HG03354 (cell line): ENCODE data around the gene COL25A1.
"Not testable (repeated sequence)": the region's sequence is repeated elsewhere in the genome, so short reads cannot be mapped to it uniquely, and the experiment has no call there.

Experiments used
- ATAC-seq: cut with Tn5 transposase; IDR thresholded peaks from one replicate; pipeline ENCODE4 v1.9.1; 2021; ENCODE audit warnings: mild to moderate bottlenecking; ENCODE audit not compliant: unreplicated experiment, poor library complexity, severe bottlenecking

Gene COL25A1

GRCh38 chr4:109146499-109146898 lies 156.0 kb downstream of the COL25A1 start:
- no peak for ATAC-seq

- ATAC-seq, result not testable (repeated sequence)
Observed at GRCh38 chr4:109138125-109138524, 164.3 kb downstream of the COL25A1 start.

GRCh38 chr4:109134921-109135320 lies 167.5 kb downstream of the COL25A1 start:
- ATAC-seq, result no peak

DNA sequence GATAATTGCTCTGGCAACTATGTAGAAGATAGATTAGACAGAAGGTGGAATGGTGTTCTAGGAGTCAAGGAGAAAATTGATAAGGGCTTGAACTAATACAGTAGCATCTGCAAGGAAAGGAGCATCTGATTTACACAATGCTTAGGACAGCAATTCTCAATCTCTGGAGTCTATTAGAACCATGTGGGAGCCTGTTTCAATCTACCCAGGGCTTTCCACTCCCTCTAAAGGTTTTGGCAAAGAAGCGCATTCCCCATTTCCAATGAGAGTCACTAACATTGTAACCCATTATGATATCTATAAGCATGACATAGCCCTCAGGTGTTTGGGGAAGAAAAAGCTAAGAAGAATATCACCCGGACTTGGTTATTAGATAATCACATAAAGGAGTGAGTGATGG lies 168.2 kb downstream of the COL25A1 start:
- no peak for ATAC-seq

GRCh38 chr4:109131559-109131958 lies 170.9 kb downstream of the COL25A1 start:
- ATAC-seq, result no peak

- ATAC-seq, result no peak
Observed at GRCh38 chr4:109128589-109128988, 173.9 kb downstream of the COL25A1 start.

GRCh38 chr4:109127866-109128265 lies 174.6 kb downstream of the COL25A1 start:
- ATAC-seq, result no peak

DNA sequence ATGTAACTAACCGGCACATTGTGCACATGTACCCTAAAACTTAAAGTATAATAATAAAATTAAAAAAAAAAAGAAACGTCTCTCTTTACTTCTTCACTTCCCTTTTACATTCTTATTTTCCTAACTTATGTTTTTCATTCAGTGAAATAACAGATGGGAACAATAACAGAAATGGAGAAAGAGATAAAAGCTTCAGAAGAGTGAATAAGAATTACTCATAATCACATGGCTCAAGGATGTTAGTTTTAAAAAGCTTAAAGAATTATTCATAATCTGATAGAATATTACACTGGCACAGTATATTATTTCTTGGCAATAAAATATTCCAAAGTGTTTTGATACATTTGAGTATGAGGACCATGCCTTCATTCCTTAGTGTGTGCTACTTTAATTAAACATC lies 175.6 kb downstream of the COL25A1 start:
- ATAC-seq, result no peak

DNA sequence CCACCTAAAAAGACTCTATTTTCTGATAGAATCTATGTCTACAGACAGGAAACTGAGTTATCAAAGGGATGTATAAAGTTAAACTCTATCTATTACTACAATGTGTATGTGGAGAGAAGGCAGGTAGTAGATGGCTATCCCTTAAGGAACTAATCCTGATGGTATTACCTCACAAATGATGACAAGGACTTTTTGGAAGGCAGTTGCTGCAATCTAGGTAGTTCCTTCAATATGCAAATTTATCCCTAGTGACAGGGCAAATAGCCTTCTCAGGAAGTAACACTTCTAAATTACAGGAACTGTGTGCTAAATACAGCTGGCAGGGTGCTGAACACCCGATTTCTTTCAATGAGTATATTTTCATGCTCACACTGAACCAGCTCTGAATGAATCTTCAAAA lies 177.4 kb downstream of the COL25A1 start:
- no peak for ATAC-seq

DNA sequence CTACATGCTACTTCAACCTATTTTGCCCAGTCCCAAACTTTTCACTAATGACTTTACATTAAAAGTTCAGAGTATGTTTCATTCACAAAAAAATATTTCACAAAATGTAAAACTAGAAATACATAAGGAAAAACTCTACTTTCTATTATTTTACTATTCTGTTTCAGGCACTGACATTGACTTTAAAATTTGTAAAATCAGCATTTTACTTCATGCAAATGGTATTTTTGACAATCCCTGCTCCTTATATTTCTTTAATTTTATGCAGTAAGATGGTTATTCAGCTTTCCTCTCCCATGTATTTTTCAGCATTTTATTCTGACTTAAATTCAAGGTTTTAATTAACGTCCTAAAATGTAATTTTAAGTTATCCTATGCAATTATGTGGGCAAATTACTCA lies 178.5 kb downstream of the COL25A1 start:
- no peak for ATAC-seq

DNA sequence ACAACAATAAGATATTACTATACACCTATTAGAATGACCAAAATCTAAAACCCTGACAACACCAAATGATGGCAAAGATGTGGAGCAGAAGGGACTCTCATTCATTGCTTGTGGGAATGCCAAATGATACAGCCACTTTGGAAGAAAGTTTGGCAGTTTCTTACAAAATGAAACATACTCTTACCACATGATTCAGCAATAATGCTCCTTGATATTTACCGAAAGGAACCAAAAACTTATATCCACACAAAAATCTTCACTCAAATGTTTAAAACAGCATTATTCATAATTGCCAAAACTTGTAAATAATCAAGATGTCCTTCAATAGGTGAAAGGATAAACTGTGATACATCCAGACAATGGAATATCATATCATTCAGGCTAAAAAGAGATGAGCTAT lies 180.9 kb downstream of the COL25A1 start:
- ATAC-seq, result no peak

GRCh38 chr4:109119852-109120251 lies 182.6 kb downstream of the COL25A1 start:
- ATAC-seq, result no peak

DNA sequence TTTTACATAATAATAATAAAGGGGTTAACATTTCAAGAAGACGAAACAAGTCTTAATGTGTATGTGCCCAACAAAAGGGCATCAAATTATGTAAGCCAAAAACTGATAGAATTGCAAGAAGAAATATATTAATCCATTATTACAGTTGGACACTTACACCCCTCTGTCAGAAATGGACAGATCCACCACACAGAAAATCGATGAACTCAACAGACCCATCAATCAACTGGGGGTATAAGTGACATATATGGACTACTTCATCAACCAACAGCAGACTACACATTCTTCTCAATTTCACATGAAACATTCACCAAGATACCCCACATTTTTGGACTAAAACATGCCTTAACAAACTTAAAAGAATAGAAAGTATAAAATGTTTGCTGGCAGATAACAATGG lies 183.8 kb downstream of the COL25A1 start:
- no peak for ATAC-seq

GRCh38 chr4:109114501-109114900 lies 188.0 kb downstream of the COL25A1 start:
- ATAC-seq, result no peak

GRCh38 chr4:109113521-109113920 lies 188.9 kb downstream of the COL25A1 start:
- no peak for ATAC-seq

- ATAC-seq, result no peak
Observed at GRCh38 chr4:109111031-109111430, 191.4 kb downstream of the COL25A1 start.

GRCh38 chr4:109108215-109108614 lies 194.2 kb downstream of the COL25A1 start:
- not testable (repeated sequence) for ATAC-seq

GRCh38 chr4:109094056-109094455 lies 208.4 kb downstream of the COL25A1 start:
- no peak for ATAC-seq

DNA sequence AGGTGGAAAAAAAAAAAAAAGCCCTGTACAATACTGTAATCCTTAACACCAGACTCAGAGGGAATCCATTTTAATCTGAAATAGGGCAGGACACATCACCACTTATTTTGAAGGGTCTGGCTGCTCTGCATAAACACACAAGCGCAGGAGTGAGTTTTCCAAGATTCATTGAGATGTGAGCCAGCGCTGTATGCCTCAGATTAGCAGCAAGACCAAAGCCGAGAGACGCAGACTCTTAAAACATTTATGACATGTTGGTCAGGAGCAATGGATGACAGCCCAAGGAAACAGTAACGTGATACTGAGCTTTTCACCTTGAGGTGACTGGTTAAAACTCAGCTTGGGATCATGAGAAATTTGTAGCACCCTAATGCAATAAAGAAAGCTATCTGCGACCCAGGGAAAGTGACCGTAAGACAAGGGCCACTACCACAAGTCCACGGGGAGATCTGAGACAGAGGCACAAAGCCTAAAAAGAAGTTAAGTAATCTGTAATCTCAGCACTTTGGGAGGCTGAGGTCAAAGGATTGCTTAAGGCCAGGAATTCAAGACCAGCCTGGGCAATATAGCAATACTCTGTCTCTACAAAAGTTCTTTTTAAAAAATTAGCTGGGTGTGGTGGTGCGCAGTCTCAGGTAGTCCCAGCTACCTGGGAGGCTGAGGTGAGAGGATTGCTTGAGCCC lies 210.6 kb downstream of the COL25A1 start:
- no peak for ATAC-seq

- ATAC-seq, result no peak
Observed at GRCh38 chr4:109083911-109084310, 218.5 kb downstream of the COL25A1 start.

- ATAC-seq, result no peak
Observed at GRCh38 chr4:109079731-109080130, 222.7 kb downstream of the COL25A1 start.

GRCh38 chr4:109079201-109079600 lies 223.3 kb downstream of the COL25A1 start:
- ATAC-seq, result no peak
